ENCODE data around the gene ZNF780B.

DNA sequence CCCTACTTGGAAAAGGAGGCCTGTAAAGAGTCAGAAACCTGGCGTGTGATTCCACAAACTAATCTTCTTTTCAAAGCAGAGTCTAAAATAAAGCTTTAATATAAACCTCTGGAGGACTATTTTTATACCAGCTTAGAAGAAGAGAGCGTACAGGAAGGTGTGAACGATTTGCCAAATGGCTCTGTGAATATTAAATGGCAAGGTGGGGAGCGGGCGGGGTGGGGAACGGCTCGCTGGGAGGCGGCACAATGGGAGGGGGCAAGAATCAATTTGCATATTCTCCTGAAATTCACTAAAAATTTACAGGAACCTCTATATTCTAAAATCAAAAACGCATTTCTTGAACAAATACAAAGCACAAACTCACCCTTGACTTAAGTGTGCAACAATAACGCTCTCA is 982 bp downstream of the ZNF780B start:
- TF ChIP-seq POLR2A (IDR thresholded peaks at IDR 0.05): no peak
- TF ChIP-seq, protein P1, sequence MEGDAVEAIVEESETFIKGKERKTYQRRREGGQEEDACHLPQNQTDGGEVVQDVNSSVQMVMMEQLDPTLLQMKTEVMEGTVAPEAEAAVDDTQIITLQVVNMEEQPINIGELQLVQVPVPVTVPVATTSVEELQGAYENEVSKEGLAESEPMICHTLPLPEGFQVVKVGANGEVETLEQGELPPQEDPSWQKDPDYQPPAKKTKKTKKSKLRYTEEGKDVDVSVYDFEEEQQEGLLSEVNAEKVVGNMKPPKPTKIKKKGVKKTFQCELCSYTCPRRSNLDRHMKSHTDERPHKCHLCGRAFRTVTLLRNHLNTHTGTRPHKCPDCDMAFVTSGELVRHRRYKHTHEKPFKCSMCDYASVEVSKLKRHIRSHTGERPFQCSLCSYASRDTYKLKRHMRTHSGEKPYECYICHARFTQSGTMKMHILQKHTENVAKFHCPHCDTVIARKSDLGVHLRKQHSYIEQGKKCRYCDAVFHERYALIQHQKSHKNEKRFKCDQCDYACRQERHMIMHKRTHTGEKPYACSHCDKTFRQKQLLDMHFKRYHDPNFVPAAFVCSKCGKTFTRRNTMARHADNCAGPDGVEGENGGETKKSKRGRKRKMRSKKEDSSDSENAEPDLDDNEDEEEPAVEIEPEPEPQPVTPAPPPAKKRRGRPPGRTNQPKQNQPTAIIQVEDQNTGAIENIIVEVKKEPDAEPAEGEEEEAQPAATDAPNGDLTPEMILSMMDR (IDR thresholded peaks at IDR 0.05): no peak

All from suprapubic skin (tissue), 3 donors.